ENCODE data around the gene CGRRF1. TPM values are rescaled to one million over a fixed set of nuclear protein-coding genes. Genes with fewer than 3 reads are reported as not detected.

CGRRF1 gene
- total and polyA plus RNA-seq, 4 experiments from 2014 or later, result 21.8 to 60.7 (median 24.8) TPM

- Mint-ChIP-seq H3K27ac (peak overlapping the region in 4 of 7 donors; percentile 19 to 89 (median 62)), H3K9me3 (peaks cover 0 to 4% (median 0%) of the 10 kb centered on the region in 8 donors), H3K36me3 (peaks cover 16 to 53% of the 10 kb centered on the region in 2 donors), H3K4me1 (peaks cover 35 to 57% (median 46%) of the 10 kb centered on the region in 4 donors), H3K27me3 (no peaks in the 10 kb centered on the region), H3K4me3 (peak overlapping the region in 1 of 8 donors; percentile 3)
- DNase-seq, result no peak
- Histone ChIP-seq H3K27me3 (ENCODE audit: insufficient read depth, low read length) (no peaks in the 10 kb centered on the region), H3K9me3 (ENCODE audit: control insufficient read depth in 1 of 2, low read length in 2 of 2) (no peaks in the 10 kb centered on the region), H3K36me3 (ENCODE audit: insufficient read depth, low read length) (peaks cover 29% of the 10 kb centered on the region), H3K27ac (ENCODE audit: low read depth, low read length) (no peak overlapping the region), H3K4me3 (ENCODE audit: low read length in 2 of 2) (no peak overlapping the region), H3K4me1 (ENCODE audit: insufficient read depth, low read length) (peaks cover 50% of the 10 kb centered on the region)
- ChIA-PET POLR2A (ENCODE audit: partially characterized antibody) (no interaction called here), CTCF (ENCODE audit: partially characterized antibody) (interaction anchor here (1.0 to 1.2 kb wide), 2 partner anchors 26 to 39 kb away, joined by 3 to 4 read pairs; partner anchors contain the start of gene CGRRF1)
- intact Hi-C loops (cut with micrococcal nuclease), result no loop called here
These were observed 26.5 kb upstream of the CGRRF1 start for GRCh38 chr14:54483073-54483745.

GRCh38 chr14:54483846-54484245 is 25.9 kb upstream of the CGRRF1 start:
- peak overlapping the region in 4 of 8 donors; percentile 3 to 46 (median 6) for H3K4me3 Mint-ChIP-seq
- peak overlapping the region in 4 of 7 donors; percentile 13 to 89 (median 50) for H3K27ac Mint-ChIP-seq
- peaks cover 36 to 56% (median 48%) of the 10 kb centered on the region in 4 donors for H3K4me1 Mint-ChIP-seq
- H3K36me3 Mint-ChIP-seq, result peaks cover 10 to 49% of the 10 kb centered on the region in 2 donors
- no peaks in the 10 kb centered on the region for H3K27me3 Mint-ChIP-seq
- H3K9me3 Mint-ChIP-seq, result peaks cover 0 to 4% (median 0%) of the 10 kb centered on the region in 8 donors
- ChIA-PET POLR2A (ENCODE audit: partially characterized antibody) (interaction anchor here (1.3 kb wide), 1 partner anchor 26 kb away, joined by 4 read pairs; the partner anchor contains the start of gene CGRRF1), CTCF (ENCODE audit: partially characterized antibody) (interaction anchor here (1.0 to 1.2 kb wide), 2 partner anchors 20 to 40 kb away, joined by 3 read pairs; no protein-coding TSS in a partner anchor)
- H3K9me3 ChIP-seq (ENCODE audit: control insufficient read depth in 1 of 2, low read length in 2 of 2), result no peaks in the 10 kb centered on the region
- H3K36me3 ChIP-seq (ENCODE audit: insufficient read depth, low read length), result peaks cover 23% of the 10 kb centered on the region
- H3K27ac ChIP-seq (ENCODE audit: low read depth, low read length), result no peak overlapping the region
- no peak for DNase-seq
- peaks cover 52% of the 10 kb centered on the region for H3K4me1 ChIP-seq (ENCODE audit: insufficient read depth, low read length)
- intact Hi-C loops (cut with micrococcal nuclease), result no loop called here
- H3K27me3 ChIP-seq (ENCODE audit: insufficient read depth, low read length), result no peaks in the 10 kb centered on the region
- no peak overlapping the region for H3K4me3 ChIP-seq (ENCODE audit: low read length in 2 of 2)

- Mint-ChIP-seq H3K36me3 (peaks cover 10 to 31% of the 10 kb centered on the region in 2 donors), H3K4me3 (peak overlapping the region; percentile 70 to 97 (median 94)), H3K27me3 (no peaks in the 10 kb centered on the region), H3K27ac (peak overlapping the region; percentile 36 to 97 (median 73)), H3K9me3 (peaks cover 0 to 4% (median 0%) of the 10 kb centered on the region in 8 donors), H3K4me1 (peaks cover 51 to 78% (median 63%) of the 10 kb centered on the region in 4 donors)
- DNase-seq, result peak in 1 of 5 donors; percentile 11
- H3K9me3 ChIP-seq (ENCODE audit: control insufficient read depth in 1 of 2, low read length in 2 of 2), result no peaks in the 10 kb centered on the region
- intact Hi-C loops (cut with micrococcal nuclease), result loop anchor here (5.0 kb wide), 2 partner anchors 286 to 416 kb away; partner anchors contain the start of gene GCH1
- CTCF ChIA-PET (ENCODE audit: partially characterized antibody), result interaction anchor here (0.6 to 5.5 kb wide), 3 partner anchors 12 to 305 kb away, joined by 3 to 55 read pairs (median 5); partner anchors contain the start of gene CGRRF1
- H3K4me1 ChIP-seq (ENCODE audit: insufficient read depth, low read length), result peaks cover 70% of the 10 kb centered on the region
- no peak overlapping the region for H3K27ac ChIP-seq (ENCODE audit: low read depth, low read length)
- H3K27me3 ChIP-seq (ENCODE audit: insufficient read depth, low read length), result no peaks in the 10 kb centered on the region
- H3K4me3 ChIP-seq (ENCODE audit: low read length in 2 of 2), result no peak overlapping the region
- H3K36me3 ChIP-seq (ENCODE audit: insufficient read depth, low read length), result peaks cover 6% of the 10 kb centered on the region
- POLR2A ChIA-PET (ENCODE audit: partially characterized antibody), result no interaction called here
These were observed 23.0 kb upstream of the CGRRF1 start for GRCh38 chr14:54486685-54487084.

- H3K9me3 ChIP-seq (ENCODE audit: control insufficient read depth in 1 of 2, low read length in 2 of 2), result no peaks in the 10 kb centered on the region
- no peaks in the 10 kb centered on the region for H3K36me3 ChIP-seq (ENCODE audit: insufficient read depth, low read length)
- Mint-ChIP-seq H3K4me1 (peaks cover 50 to 77% (median 63%) of the 10 kb centered on the region in 4 donors), H3K27me3 (no peaks in the 10 kb centered on the region), H3K4me3 (peak overlapping the region; percentile 73 to 97 (median 94)), H3K36me3 (peaks cover 4 to 22% of the 10 kb centered on the region in 2 donors), H3K27ac (peak overlapping the region; percentile 89 to 97 (median 95)), H3K9me3 (peaks cover 0 to 4% (median 0%) of the 10 kb centered on the region in 8 donors)
- no peak for DNase-seq
- H3K27me3 ChIP-seq (ENCODE audit: insufficient read depth, low read length), result no peaks in the 10 kb centered on the region
- peak overlapping the region; percentile 80 for H3K27ac ChIP-seq (ENCODE audit: low read depth, low read length)
- CTCF ChIA-PET (ENCODE audit: partially characterized antibody), result interaction anchor here (1.1 to 5.5 kb wide), 8 partner anchors 13 to 81 kb away, joined by 3 to 55 read pairs (median 4); partner anchors contain the start of gene CGRRF1
- H3K4me1 ChIP-seq (ENCODE audit: insufficient read depth, low read length), result peaks cover 64% of the 10 kb centered on the region
- intact Hi-C loops (cut with micrococcal nuclease), result loop anchor here (1.0 to 5.0 kb wide), 4 partner anchors 79 to 415 kb away; partner anchors contain the start of genes CDKN3 and GCH1
- POLR2A ChIA-PET (ENCODE audit: partially characterized antibody), result interaction anchor here (1.0 to 4.5 kb wide), 7 partner anchors 22 to 80 kb away, joined by 3 to 53 read pairs (median 3); partner anchors contain the start of genes CGRRF1 and CNIH1
- H3K4me3 ChIP-seq (ENCODE audit: low read length in 2 of 2), result peak overlapping the region; percentile 7 to 66
These were observed 21.9 kb upstream of the CGRRF1 start for GRCh38 chr14:54487771-54488170.

GRCh38 chr14:54488318-54488645 is 21.4 kb upstream of the CGRRF1 start:
- peaks cover 48 to 72% (median 60%) of the 10 kb centered on the region in 4 donors for H3K4me1 Mint-ChIP-seq
- no peak for DNase-seq
- peaks cover 59% of the 10 kb centered on the region for H3K4me1 ChIP-seq (ENCODE audit: insufficient read depth, low read length)

GRCh38 chr14:54488646-54489317 is 20.9 kb upstream of the CGRRF1 start, which contains the start of gene GMFB:
GMFB (minus strand) TSS chr14:54488980; CDS start chr14:54488927, 53 bp downstream.
- H3K36me3 Mint-ChIP-seq, result peaks cover 0 to 12% of the 10 kb centered on the region in 2 donors
- Histone ChIP-seq H3K4me1 (ENCODE audit: insufficient read depth, low read length) (peaks cover 57% of the 10 kb centered on the region), H3K4me3 (ENCODE audit: low read length in 2 of 2) (peak within 1 kb of the TSS; percentile 50 to 66), H3K27me3 (ENCODE audit: insufficient read depth, low read length) (no peaks in the 10 kb centered on the region), H3K36me3 (ENCODE audit: insufficient read depth, low read length) (no peaks in the 10 kb centered on the region), H3K9me3 (ENCODE audit: control insufficient read depth in 1 of 2, low read length in 2 of 2) (no peaks in the 10 kb centered on the region), H3K27ac (ENCODE audit: low read depth, low read length) (peak within 1 kb of the TSS; percentile 80)
- ChIA-PET POLR2A (ENCODE audit: partially characterized antibody) (interaction anchor here (0.7 to 4.5 kb wide), 12 partner anchors 12 to 92 kb away, joined by 3 to 53 read pairs (median 4); partner anchors contain the start of genes CDKN3, CGRRF1 and CNIH1), CTCF (ENCODE audit: partially characterized antibody) (interaction anchor here (0.8 to 5.5 kb wide), 11 partner anchors 13 to 285 kb away, joined by 3 to 55 read pairs (median 4); partner anchors contain the start of genes CGRRF1 and CNIH1)
- DNase-seq, result peak; percentile 84 to 88 (median 87)
- H3K4me3 Mint-ChIP-seq, result peak within 1 kb of the TSS; percentile 85 to 97 (median 94)
- intact Hi-C loops (cut with micrococcal nuclease), result loop anchor here (1.0 to 5.0 kb wide), 6 partner anchors 21 to 414 kb away; partner anchors contain the start of genes CDKN3, CGRRF1, CNIH1 and GCH1
- H3K27ac Mint-ChIP-seq, result peak within 1 kb of the TSS; percentile 89 to 99 (median 97)
- no peaks in the 10 kb centered on the region for H3K27me3 Mint-ChIP-seq
- H3K4me1 Mint-ChIP-seq, result peaks cover 48 to 70% (median 57%) of the 10 kb centered on the region in 4 donors
- peaks cover 0 to 2% (median 0%) of the 10 kb centered on the region in 8 donors for H3K9me3 Mint-ChIP-seq

More at GRCh38 chr14:54488318-54488645, 21.4 kb upstream of the CGRRF1 start:
- H3K4me3 ChIP-seq (ENCODE audit: low read length in 2 of 2), result peak overlapping the region; percentile 7 to 66
- H3K27me3 ChIP-seq (ENCODE audit: insufficient read depth, low read length), result no peaks in the 10 kb centered on the region
- Mint-ChIP-seq H3K27ac (peak overlapping the region; percentile 89 to 97 (median 95)), H3K4me3 (peak overlapping the region; percentile 73 to 97 (median 94)), H3K36me3 (peaks cover 0 to 17% of the 10 kb centered on the region in 2 donors), H3K27me3 (no peaks in the 10 kb centered on the region), H3K9me3 (peaks cover 0 to 2% (median 0%) of the 10 kb centered on the region in 8 donors)
- no peaks in the 10 kb centered on the region for H3K9me3 ChIP-seq (ENCODE audit: control insufficient read depth in 1 of 2, low read length in 2 of 2)
- peak overlapping the region; percentile 80 for H3K27ac ChIP-seq (ENCODE audit: low read depth, low read length)
- ChIA-PET POLR2A (ENCODE audit: partially characterized antibody) (interaction anchor here (0.8 to 4.5 kb wide), 10 partner anchors 13 to 92 kb away, joined by 3 to 53 read pairs (median 4); partner anchors contain the start of genes CDKN3, CGRRF1 and CNIH1), CTCF (ENCODE audit: partially characterized antibody) (interaction anchor here (0.8 to 5.5 kb wide), 10 partner anchors 14 to 285 kb away, joined by 3 to 55 read pairs (median 4); partner anchors contain the start of genes CGRRF1 and CNIH1)
- no peaks in the 10 kb centered on the region for H3K36me3 ChIP-seq (ENCODE audit: insufficient read depth, low read length)
- intact Hi-C loops (cut with micrococcal nuclease), result loop anchor here (1.0 to 5.0 kb wide), 4 partner anchors 78 to 414 kb away; partner anchors contain the start of genes CDKN3 and GCH1
